Bronchial epithelial cell (primary cell): ENCODE measurements around the gene LUZP1. TPM values are rescaled to one million over a fixed set of nuclear protein-coding genes. Genes with fewer than 3 reads are reported as not detected.

Source experiments
- DNase-seq: peaks from one replicate; pipeline ENCODE4 v3.0.0-alpha.2; 2010; ENCODE audit warnings: low read depth
- FAIRE-seq: peaks from 2 replicates; lab custom pipeline; 2011; peaks lifted over from hg19 to GRCh38; lab: Jason Lieb, UNC
- H3K27me3 ChIP-seq: 2 replicates; pipeline ENCODE4 v1.5.1; 2011; ENCODE audit warnings: low read length; ENCODE audit not compliant: control insufficient read depth, insufficient read depth
- H3K36me3 ChIP-seq: 2 replicates; pipeline ENCODE4 v1.5.1; 2011; ENCODE audit warnings: low read length; ENCODE audit not compliant: control insufficient read depth, insufficient read depth
- H3K4me3 ChIP-seq: 2 replicates; pipeline ENCODE4 v1.5.1; 2011; ENCODE audit warnings: mild to moderate bottlenecking, low read depth, low read length, control low read depth
- CTCF ChIP-seq: IDR thresholded peaks from 2 replicates; pipeline ENCODE4 v1.5.1; 2011; ENCODE audit warnings: mild to moderate bottlenecking, moderate library complexity, low read length, control low read depth, inconsistent platforms; ENCODE audit not compliant: insufficient read depth, severe bottlenecking
- total RNA-seq: library from RNA; depleted of rRNA; stranded (reverse); fragments of >200 nt; gene quantifications from 2 replicates; pipeline ENCODE4 v1.2.1, GENCODE V29; 2014

Gene LUZP1
- total RNA-seq, 1 donor from 2014 or later: 17.6 TPM

- FAIRE-seq (no peak), DNase-seq (peak; percentile 82)
- no peak for TF ChIP-seq CTCF
- Histone ChIP-seq H3K36me3 (no peaks in the 10 kb centered on the region), H3K4me3 (peak overlapping the region; percentile 90), H3K27me3 (no peaks in the 10 kb centered on the region)
Observed at GRCh38 chr1:23167353-23168078, 1.1 kb downstream of the LUZP1 start.

GRCh38 chr1:23166854-23167253 is 1.8 kb downstream of the LUZP1 start:
- no peak for TF ChIP-seq CTCF
- H3K4me3 ChIP-seq: peak overlapping the region; percentile 90
- no peak for FAIRE-seq
- no peaks in the 10 kb centered on the region for H3K27me3 ChIP-seq
- H3K36me3 ChIP-seq: no peaks in the 10 kb centered on the region
- no peak for DNase-seq

- Histone ChIP-seq H3K27me3 (no peaks in the 10 kb centered on the region), H3K36me3 (no peaks in the 10 kb centered on the region), H3K4me3 (no peak overlapping the region)
- no peak for FAIRE-seq
- no peak for DNase-seq
- TF ChIP-seq CTCF: no peak
Observed at GRCh38 chr1:23163395-23163794, 5.3 kb downstream of the LUZP1 start.

- no peaks in the 10 kb centered on the region for H3K27me3 ChIP-seq
- no peak for TF ChIP-seq CTCF
- H3K4me3 ChIP-seq: no peak overlapping the region
- FAIRE-seq (no peak), DNase-seq (no peak)
- H3K36me3 ChIP-seq: no peaks in the 10 kb centered on the region
Observed at GRCh38 chr1:23159963-23160877, 8.4 kb downstream of the LUZP1 start.

- TF ChIP-seq CTCF: no peak
- no peaks in the 10 kb centered on the region for H3K36me3 ChIP-seq
- no peak for DNase-seq
- no peak for FAIRE-seq
- no peak overlapping the region for H3K4me3 ChIP-seq
- no peaks in the 10 kb centered on the region for H3K27me3 ChIP-seq
Observed at GRCh38 chr1:23156940-23157339, 11.7 kb downstream of the LUZP1 start.
